Heart left ventricle (tissue), 13 donors: ENCODE measurements around the gene FJX1.

ENCODE experiments used
- POLR2A ChIP-seq, 2 donors: fragments of 450-650 bp; IDR thresholded peaks; one replicate each; pipeline ENCODE4 v1.6.1; 2017; ENCODE audit warnings: antibody characterized with exemption in 2 of 2, mild to moderate bottlenecking in 2 of 2, moderate library complexity in 2 of 2
- TF ChIP-seq, protein P1 (sequence below), 12 donors: fragments of 200-600 bp; sonication (generic) in 4 of 12; IDR thresholded peaks; one replicate each; pipeline versions ENCODE4 v1.5.0 to v1.8.0; 2018 to 2022; ENCODE audit warnings: antibody characterized with exemption in 12 of 12, mild to moderate bottlenecking in 5 of 12
- donor health status: ischemic (EF 13 %, LVEDD 7.1; RV severe dilation, severe dysfunction).
- donor health status: DM: no; HTN: yes; CAD: no.
- donor health status: DM: no; HTN: no; CAD: no.
- donor health status: ischemic (EF 25% LVEDD 6.9; RV normal size, moderate dysfunction).
- donor health status: ischemic (EF 25% LVEDD 5.7; RV mildly dilated, moderate dysfunction).
- donor health status: ischemic (EF 35%, LVEDD 5.7; RV mildly dilated, moderate dysfunction).
- donor health status: nonischemic (EF 11% LVEDD 7.7; RV severe dilation, severe dysfunction).
- donor health status: DM: yes; HTN: yes; CAD: no.
- donor health status: PGD.
- donor health status: ischemic (EF 29% LVEDD 5.4; RV normal size, mild dysfunction).
- donor health status: nonischemic (EF 23%, LVEDD 6.1; RV moderate dilation, normal function).

DNA sequence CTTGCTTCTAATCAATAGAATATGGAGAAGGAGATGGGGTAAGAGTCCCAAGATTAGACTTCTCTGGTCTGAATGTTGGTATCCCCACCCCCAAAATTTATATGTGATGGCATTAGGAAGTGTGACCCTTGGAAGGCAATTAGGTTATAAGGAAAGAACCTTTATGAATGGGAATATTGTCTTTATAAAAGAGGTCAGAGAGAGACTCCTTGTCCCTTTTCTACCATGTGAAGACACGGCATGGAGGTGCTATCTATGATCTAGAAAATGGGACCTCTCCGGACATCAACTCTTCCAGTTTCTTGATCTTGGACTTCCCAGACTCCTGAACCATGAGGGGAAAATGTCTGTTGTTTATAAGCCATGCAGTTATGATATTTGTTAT, 37.9 kb upstream of the FJX1 start:
- TF ChIP-seq, protein P1, sequence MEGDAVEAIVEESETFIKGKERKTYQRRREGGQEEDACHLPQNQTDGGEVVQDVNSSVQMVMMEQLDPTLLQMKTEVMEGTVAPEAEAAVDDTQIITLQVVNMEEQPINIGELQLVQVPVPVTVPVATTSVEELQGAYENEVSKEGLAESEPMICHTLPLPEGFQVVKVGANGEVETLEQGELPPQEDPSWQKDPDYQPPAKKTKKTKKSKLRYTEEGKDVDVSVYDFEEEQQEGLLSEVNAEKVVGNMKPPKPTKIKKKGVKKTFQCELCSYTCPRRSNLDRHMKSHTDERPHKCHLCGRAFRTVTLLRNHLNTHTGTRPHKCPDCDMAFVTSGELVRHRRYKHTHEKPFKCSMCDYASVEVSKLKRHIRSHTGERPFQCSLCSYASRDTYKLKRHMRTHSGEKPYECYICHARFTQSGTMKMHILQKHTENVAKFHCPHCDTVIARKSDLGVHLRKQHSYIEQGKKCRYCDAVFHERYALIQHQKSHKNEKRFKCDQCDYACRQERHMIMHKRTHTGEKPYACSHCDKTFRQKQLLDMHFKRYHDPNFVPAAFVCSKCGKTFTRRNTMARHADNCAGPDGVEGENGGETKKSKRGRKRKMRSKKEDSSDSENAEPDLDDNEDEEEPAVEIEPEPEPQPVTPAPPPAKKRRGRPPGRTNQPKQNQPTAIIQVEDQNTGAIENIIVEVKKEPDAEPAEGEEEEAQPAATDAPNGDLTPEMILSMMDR (IDR thresholded peaks at IDR 0.05), result no peak
- TF ChIP-seq POLR2A (IDR thresholded peaks at IDR 0.05), result no peak
